ENCODE results near the gene MAB21L2. TPM values are rescaled to one million over a fixed set of nuclear protein-coding genes. Genes with fewer than 3 reads are reported as not detected.

MAB21L2 gene
- total and polyA plus RNA-seq, 4 donors = 0.01 to 0.09 (median 0.04) TPM; not detected in 1

- ATAC-seq (ENCODE audit: insufficient read depth, low FRiP score) (no peak), DNase-seq (no peak)
- no peaks in the 10 kb centered on the region for H3K9me3 ChIP-seq (ENCODE audit: control insufficient read depth in 4 of 4, insufficient read depth in 3 of 4, low read length in 3 of 4)
- H3K4me1 ChIP-seq (ENCODE audit: control insufficient read depth in 5 of 5, insufficient read depth in 5 of 5, low read length in 5 of 5) = no peaks in the 10 kb centered on the region
- no peak overlapping the region for H3K9ac ChIP-seq (ENCODE audit: insufficient read depth in 1 of 2, low read length in 2 of 2)
- no peaks in the 10 kb centered on the region for H3K36me3 ChIP-seq (ENCODE audit: control insufficient read depth in 4 of 4, insufficient read depth in 4 of 4, low read length in 4 of 4)
- H3K27ac ChIP-seq (ENCODE audit: low read depth in 1 of 2, low read length in 1 of 2) = no peak overlapping the region
- TF ChIP-seq CTCF (IDR thresholded peaks at IDR 0.05; ENCODE audit: control extremely low read depth, extremely low read depth) = no peak
- H3K27me3 ChIP-seq (ENCODE audit: control insufficient read depth in 3 of 3, insufficient read depth in 3 of 3, low read length in 2 of 3) = peaks cover 0 to 3% (median 3%) of the 10 kb centered on the region in 3 donors
- no peak overlapping the region for H3K4me3 ChIP-seq
- 91 to 92% methylated on average over 5 of the region's 5 CpGs for WGBS, 2 donors
Measured at GRCh38 chr4:150572704-150573504, 9.0 kb upstream of the MAB21L2 start.

- WGBS, 2 donors = 78 to 87% methylated on average over 1 of the region's 1 CpG
- Histone ChIP-seq H3K4me3 (no peak overlapping the region), H3K36me3 (ENCODE audit: control insufficient read depth in 4 of 4, insufficient read depth in 4 of 4, low read length in 4 of 4) (no peaks in the 10 kb centered on the region), H3K9me3 (ENCODE audit: control insufficient read depth in 4 of 4, insufficient read depth in 3 of 4, low read length in 3 of 4) (no peaks in the 10 kb centered on the region), H3K27me3 (ENCODE audit: control insufficient read depth in 3 of 3, insufficient read depth in 3 of 3, low read length in 2 of 3) (peaks cover 0 to 7% (median 5%) of the 10 kb centered on the region in 3 donors), H3K9ac (ENCODE audit: insufficient read depth in 1 of 2, low read length in 2 of 2) (no peak overlapping the region), H3K27ac (ENCODE audit: low read depth in 1 of 2, low read length in 1 of 2) (no peak overlapping the region), H3K4me1 (ENCODE audit: control insufficient read depth in 5 of 5, insufficient read depth in 5 of 5, low read length in 5 of 5) (no peaks in the 10 kb centered on the region)
- DNase-seq (no peak), ATAC-seq (ENCODE audit: insufficient read depth, low FRiP score) (no peak)
- no peak for TF ChIP-seq CTCF (IDR thresholded peaks at IDR 0.05; ENCODE audit: control extremely low read depth, extremely low read depth)
Measured at GRCh38 chr4:150573534-150573933, 8.4 kb upstream of the MAB21L2 start.

GRCh38 chr4:150574678-150575077 lies 7.3 kb upstream of the MAB21L2 start:
- H3K4me3 ChIP-seq = no peak overlapping the region
- no peak overlapping the region for H3K27ac ChIP-seq (ENCODE audit: low read depth in 1 of 2, low read length in 1 of 2)
- H3K9ac ChIP-seq (ENCODE audit: insufficient read depth in 1 of 2, low read length in 2 of 2) = no peak overlapping the region
- peaks cover 0 to 18% (median 15%) of the 10 kb centered on the region in 3 donors for H3K27me3 ChIP-seq (ENCODE audit: control insufficient read depth in 3 of 3, insufficient read depth in 3 of 3, low read length in 2 of 3)
- no peak for DNase-seq
- ATAC-seq (ENCODE audit: insufficient read depth, low FRiP score) = no peak
- H3K4me1 ChIP-seq (ENCODE audit: control insufficient read depth in 5 of 5, insufficient read depth in 5 of 5, low read length in 5 of 5) = peaks cover 0 to 4% (median 0%) of the 10 kb centered on the region in 5 donors
- peaks cover 0 to 2% (median 0%) of the 10 kb centered on the region in 4 donors for H3K9me3 ChIP-seq (ENCODE audit: control insufficient read depth in 4 of 4, insufficient read depth in 3 of 4, low read length in 3 of 4)
- 97% methylated on average over 3 of the region's 3 CpGs for whole genome bisulfite sequencing, 2 donors
- no peak for TF ChIP-seq CTCF (IDR thresholded peaks at IDR 0.05; ENCODE audit: control extremely low read depth, extremely low read depth)
- H3K36me3 ChIP-seq (ENCODE audit: control insufficient read depth in 4 of 4, insufficient read depth in 4 of 4, low read length in 4 of 4) = no peaks in the 10 kb centered on the region

Measured in lung (tissue), 12 donors.